Measurements from ENCODE around the gene FMNL2.
"Not testable (repeated sequence)": the region's sequence is repeated elsewhere in the genome, so short reads cannot be mapped to it uniquely, and the experiment has no call there.

The FMNL2 gene

DNA sequence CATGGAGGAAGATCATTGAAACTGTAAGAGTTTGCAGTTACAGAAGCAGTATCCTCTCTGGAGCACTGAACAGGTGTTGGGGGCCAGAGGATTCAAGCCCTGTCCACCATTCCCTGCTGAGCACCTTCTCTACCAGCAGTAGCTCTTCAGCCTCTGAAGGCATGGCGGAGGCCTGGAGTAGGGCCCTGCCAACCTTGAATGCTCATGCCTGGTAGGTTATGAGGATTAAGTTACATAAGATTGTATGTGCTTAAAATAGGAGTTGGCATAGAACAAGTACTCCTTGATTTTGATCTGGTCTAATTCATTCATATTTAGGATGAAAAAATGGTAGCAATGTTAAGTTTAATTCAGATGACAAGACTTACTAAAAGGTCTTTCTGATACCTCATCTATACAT is 40.2 kb downstream of the FMNL2 start:
- DNase-seq (ENCODE audit: low read depth in 3 of 3) = no peak

- no peak for DNase-seq (ENCODE audit: low read depth in 3 of 3)
Measured at GRCh38 chr2:152376385-152376784, 41.4 kb downstream of the FMNL2 start.

- DNase-seq (ENCODE audit: low read depth in 3 of 3) = no peak
Measured at GRCh38 chr2:152376968-152377367, 42.0 kb downstream of the FMNL2 start.

- no peak for DNase-seq (ENCODE audit: low read depth in 3 of 3)
Measured at GRCh38 chr2:152379089-152379488, 44.1 kb downstream of the FMNL2 start.

DNA sequence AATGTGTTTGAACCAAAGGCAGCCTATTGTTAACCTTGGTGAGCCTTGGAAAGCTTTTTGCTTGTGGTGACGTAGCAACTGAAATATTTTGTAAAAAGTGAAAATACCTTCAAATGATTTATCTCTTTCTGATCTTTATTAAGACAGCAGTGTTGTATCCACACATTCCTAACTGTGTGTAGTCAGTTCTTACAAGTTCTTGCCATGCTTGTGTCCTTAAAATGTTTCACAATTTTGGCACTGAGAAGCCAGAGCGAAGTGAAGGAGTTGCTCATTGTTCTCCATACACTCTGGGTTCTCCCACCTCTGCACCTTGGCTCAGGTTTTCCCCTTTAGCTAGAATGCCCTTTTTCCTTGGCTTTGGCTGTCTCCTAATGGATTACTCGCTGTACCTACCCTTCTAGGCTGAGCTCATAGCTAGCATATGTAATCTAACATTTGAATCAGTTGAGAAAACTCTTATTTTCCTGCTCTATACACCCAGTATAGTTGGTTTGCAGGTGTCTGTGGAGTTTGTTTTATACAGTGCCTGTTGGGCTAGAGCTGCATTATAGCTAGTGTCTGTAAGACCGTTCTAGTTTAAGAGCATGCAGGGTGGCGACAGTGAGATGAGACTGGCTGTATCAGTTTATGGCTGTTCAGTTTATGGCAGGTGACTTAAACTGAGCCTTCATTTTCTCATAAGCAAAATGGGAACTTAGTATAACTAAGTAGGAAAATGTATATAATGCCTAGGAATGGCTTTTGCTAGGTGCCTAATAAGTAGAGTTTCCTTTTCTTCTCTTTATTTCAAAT is 45.5 kb downstream of the FMNL2 start:
- no peak for DNase-seq (ENCODE audit: low read depth in 3 of 3)

GRCh38 chr2:152383702-152384101 is 48.7 kb downstream of the FMNL2 start:
- DNase-seq (ENCODE audit: low read depth in 3 of 3) = no peak

DNA sequence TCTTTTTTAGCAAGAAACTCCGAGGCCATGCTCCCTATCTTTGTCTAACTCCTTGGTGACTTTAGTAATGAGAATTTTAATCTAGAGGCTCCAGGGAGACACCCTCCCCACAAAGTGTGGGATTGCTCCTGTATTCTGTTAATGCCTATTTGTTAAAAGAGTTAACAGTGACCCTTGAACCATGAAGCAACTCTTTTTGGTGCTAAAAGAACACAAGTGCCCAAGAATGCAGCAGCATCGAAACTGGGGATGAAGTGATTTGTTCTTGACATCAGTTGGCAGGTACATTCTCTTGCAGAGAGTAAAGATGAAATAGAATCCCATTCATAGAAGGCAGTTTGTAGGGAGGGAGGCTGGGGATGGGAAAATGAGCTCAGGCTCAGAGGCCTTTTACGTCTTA is 50.0 kb downstream of the FMNL2 start:
- no peak for DNase-seq (ENCODE audit: low read depth in 3 of 3)

DNA sequence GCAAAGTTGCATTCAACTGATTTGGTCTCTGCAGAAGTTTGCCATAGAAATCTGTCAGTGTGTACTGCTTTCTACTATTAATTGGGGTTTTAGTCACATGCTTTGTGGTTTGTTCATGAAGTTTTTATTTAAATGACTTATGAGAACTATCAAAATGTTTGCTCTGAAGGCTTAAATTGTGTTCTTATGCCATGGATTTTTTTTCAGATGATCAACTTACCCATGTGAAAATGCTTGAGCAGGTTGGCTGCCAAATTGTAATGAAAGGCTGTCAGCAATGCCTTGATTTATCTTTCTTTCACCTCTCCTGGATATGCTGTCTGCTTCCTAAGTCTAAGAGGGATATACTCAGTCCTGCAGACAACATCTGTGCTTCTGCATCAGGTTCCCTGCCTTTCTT is 50.7 kb downstream of the FMNL2 start:
- DNase-seq (ENCODE audit: low read depth in 3 of 3) = no peak

DNA sequence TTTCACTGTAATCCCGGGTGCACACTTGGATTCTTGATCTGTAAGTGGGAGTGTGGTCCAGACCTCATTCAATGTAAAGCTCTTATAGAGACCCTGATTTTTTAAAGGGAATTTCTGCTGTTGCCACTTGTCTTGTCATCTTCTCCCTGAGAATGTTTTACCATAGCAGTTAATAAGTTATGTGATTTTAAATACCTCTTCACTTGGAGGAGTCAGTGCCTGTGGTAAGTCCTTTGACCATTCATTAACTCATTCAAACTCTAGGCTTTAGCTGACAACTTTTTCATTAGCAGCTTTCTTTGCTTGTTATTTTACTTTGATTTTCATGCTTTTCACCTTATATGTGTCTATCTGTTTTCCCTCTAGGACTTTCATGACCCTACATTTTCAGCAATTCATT is 51.3 kb downstream of the FMNL2 start:
- DNase-seq (ENCODE audit: low read depth in 3 of 3) = no peak

GRCh38 chr2:152387041-152387440 is 52.1 kb downstream of the FMNL2 start:
- no peak for DNase-seq (ENCODE audit: low read depth in 3 of 3)

GRCh38 chr2:152388269-152388668 is 53.3 kb downstream of the FMNL2 start:
- not testable (repeated sequence) for DNase-seq (ENCODE audit: low read depth in 3 of 3)

- DNase-seq (ENCODE audit: low read depth in 3 of 3) = no peak
Measured at GRCh38 chr2:152389483-152389882, 54.5 kb downstream of the FMNL2 start.

DNA sequence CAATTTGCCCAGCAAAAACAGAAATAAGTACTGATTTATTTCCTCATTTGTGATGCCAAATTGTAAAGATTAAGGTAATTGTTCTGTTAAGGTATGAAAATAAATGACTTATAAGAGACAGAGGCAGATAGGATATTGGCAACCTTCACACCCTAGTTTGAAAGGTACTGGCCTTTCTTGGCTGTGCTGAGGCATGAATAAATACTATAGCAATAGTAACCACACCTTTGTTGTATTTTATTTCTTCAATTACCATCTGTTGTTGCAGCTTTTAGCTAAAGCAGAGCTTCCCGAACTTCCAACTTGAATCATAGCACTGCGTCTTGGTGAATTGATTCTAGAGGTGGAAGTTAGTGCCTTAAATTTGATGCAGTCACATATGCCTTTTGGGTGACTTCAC is 55.9 kb downstream of the FMNL2 start:
- DNase-seq (ENCODE audit: low read depth in 3 of 3) = no peak

- no peak for DNase-seq (ENCODE audit: low read depth in 3 of 3)
Measured at GRCh38 chr2:152391318-152391717, 56.3 kb downstream of the FMNL2 start.

- DNase-seq (ENCODE audit: low read depth in 3 of 3) = no peak
Measured at GRCh38 chr2:152393377-152393776, 58.4 kb downstream of the FMNL2 start.

- no peak for DNase-seq (ENCODE audit: low read depth in 3 of 3)
Measured at GRCh38 chr2:152394326-152394725, 59.4 kb downstream of the FMNL2 start.

DNA sequence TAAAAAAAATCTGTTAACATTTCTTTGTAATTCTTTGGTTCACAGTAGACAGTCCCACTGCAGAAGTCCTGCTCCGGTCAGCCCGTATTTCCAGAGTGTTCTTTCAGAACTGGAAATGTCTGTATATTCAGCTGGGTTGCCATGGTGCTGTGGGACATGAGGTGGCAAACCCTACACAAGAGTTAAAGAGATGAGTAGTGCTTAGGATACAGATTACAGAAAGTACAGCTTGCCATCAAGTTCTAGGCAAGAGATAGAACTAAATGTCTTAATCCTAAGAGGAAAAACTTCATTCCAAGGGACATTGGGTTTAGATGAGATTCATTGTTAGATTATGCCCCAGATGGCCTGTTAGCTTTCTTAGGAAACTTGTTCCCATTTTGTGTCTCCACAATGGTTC is 60.1 kb downstream of the FMNL2 start:
- DNase-seq (ENCODE audit: low read depth in 3 of 3) = no peak

- DNase-seq (ENCODE audit: low read depth in 3 of 3) = no peak
Measured at GRCh38 chr2:152395572-152395971, 60.6 kb downstream of the FMNL2 start.

DNA sequence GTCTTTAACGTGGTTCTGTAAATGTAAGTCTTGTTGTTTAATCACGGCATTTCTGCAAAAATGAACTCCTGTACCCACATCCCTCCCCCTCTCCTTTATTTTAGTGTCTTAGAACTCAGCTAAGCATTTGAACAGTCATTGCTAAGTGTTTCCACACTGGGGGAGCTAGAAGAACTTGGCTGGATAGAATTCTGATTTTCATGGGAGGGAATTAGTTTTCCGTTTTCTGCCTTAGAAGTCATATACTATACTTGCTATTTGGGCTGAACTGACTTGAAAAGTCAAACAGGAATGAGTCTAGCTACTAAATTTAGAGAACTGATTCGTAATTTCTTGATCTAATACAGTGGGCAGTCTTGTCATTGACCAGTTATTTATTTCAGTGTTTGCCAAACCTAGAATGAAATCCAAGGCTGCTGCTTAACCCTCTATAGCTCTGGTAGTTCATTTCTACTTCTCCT is 61.1 kb downstream of the FMNL2 start:
- DNase-seq (ENCODE audit: low read depth in 3 of 3) = no peak

DNA sequence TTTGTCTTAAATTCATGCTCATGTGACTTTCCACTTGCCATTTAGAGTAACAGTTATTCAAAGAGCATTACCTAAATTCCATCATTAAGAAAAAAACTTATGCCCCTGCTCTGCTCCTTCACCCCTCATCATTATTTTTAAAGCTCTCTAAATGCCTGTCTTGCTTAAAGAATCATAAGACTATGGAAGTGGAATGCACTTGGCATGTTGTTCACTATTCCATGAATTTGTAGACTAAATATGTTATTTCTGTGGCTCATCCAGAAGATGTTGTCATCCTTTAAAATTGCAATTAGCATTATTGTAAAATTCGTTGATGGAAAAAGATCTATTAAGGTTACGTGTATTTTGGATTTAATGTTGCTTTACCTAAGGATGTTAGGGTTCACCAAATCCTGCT is 61.8 kb downstream of the FMNL2 start:
- DNase-seq (ENCODE audit: low read depth in 3 of 3) = no peak

GRCh38 chr2:152399003-152399402 is 64.0 kb downstream of the FMNL2 start:
- DNase-seq (ENCODE audit: low read depth in 3 of 3) = no peak

GRCh38 chr2:152400607-152401214 is 65.7 kb downstream of the FMNL2 start:
- no peak for DNase-seq (ENCODE audit: low read depth in 3 of 3)

Measured in stimulated activated CD4-positive, alpha-beta T cell treated with anti-CD3 and anti-CD28 coated beads, TNF-alpha, amount 100 ng/mL, for 4 hours (primary cell).